GM18511 (cell line): ENCODE results near the gene NCF1.
A peak's percentile ranks its signal among the peaks of the same experiment; 100 is the strongest.
"Not testable (repeated sequence)": the region's sequence is repeated elsewhere in the genome, so short reads cannot be mapped to it uniquely, and the experiment has no call there.

Experiments used
- ATAC-seq: cut with Tn5 transposase; IDR thresholded peaks from one replicate; pipeline ENCODE4 v1.9.1; 2021; ENCODE audit warnings: mild to moderate bottlenecking, moderate library complexity; ENCODE audit not compliant: unreplicated experiment

Gene NCF1

DNA sequence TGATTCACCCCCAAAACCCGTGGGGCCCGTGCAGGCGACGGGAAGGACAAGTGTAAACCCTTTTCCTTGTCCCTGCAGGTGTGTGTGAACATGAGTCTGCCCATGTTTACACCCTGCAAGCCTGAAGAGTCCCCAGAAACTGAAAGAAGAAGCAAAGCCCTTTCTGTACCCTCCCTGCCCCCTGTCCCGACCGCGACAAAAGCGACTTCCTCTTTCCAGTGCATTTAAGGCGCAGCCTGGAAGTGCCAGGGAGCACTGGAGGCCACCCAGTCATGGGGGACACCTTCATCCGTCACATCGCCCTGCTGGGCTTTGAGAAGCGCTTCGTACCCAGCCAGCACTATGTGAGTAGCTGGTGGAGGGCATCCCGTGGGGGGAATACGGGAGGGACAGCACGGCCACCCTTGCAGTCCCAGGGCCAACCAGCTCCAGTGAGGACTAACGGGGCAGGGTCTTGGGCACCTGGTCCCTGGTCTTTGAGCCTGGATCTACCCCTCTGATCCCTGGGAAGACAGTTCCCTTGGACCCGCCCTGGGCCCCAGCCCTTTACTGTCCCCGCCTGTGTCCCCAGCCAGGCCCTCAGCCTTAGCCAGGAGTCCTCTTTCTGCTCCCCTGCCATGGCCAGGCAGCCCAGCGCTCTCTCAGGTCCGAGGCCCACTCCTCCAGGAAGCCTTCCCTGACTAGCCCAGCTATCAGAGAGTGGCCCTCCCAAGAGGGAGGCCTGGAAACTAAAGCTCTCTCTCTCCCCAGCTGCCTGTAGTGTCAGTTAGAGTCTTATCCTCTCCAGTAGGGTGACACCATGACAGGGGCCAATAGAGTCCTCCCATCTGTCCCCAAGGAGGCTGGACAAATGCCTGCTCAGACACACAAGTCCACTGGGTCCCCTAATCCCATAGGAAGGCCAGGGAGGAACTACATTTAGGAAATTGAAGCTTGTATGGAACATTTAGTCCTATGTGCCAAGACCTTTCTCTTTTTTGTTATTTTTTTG lies at the start of gene NCF1:
Gene NCF1, plus strand, starts transcription at position 252 of the 991 bp plus-strand sequence. Its CDS starts 21 bp downstream, at position 273.
- peak; percentile 91 for ATAC-seq

- ATAC-seq, result no peak
These were observed 48.0 kb upstream of the NCF1 start for GRCh38 chr7:74725840-74726239.

DNA sequence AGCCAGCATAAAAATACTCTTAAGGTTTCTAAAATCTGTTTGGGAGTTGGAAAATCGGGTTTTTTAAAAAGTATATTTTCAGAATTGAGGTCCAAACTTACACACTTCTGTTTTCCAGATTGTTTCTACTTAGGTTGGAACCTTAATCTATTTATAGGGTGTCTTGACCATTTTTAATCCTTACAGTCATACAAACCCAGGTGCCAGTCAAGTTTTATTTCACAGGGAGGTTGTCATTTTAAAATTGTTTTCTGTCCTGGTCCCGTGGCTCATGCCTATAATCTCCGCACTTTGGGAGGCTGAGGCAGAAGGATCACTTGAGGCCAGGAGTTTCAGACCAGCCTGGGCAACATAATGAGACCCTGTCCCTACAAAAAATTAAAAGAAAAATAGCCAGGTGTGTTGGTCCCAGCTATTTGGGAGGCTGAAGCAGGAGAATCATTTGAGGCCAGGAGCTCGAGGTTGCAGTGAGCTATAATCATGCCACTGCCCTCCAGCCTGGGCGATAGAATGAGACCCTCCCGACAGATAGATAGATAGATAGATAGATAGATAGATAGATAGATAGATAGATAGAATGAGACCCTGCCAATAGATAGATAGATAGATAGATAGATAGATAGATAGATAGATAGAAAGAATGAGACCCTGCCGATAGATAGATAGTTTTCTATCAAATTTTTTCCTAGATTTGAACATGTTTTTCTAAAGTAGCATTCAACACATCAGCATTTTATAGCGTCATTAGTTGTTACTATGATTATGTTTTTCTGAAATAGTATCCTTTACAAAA lies 47.3 kb upstream of the NCF1 start:
- no peak for ATAC-seq

- ATAC-seq, result not testable (repeated sequence)
These were observed 45.1 kb upstream of the NCF1 start for GRCh38 chr7:74728686-74729085.

GRCh38 chr7:74730186-74730585 lies 43.6 kb upstream of the NCF1 start:
- ATAC-seq, result not testable (repeated sequence)

GRCh38 chr7:74739974-74740703 lies 33.7 kb upstream of the NCF1 start:
- not testable (repeated sequence) for ATAC-seq

DNA sequence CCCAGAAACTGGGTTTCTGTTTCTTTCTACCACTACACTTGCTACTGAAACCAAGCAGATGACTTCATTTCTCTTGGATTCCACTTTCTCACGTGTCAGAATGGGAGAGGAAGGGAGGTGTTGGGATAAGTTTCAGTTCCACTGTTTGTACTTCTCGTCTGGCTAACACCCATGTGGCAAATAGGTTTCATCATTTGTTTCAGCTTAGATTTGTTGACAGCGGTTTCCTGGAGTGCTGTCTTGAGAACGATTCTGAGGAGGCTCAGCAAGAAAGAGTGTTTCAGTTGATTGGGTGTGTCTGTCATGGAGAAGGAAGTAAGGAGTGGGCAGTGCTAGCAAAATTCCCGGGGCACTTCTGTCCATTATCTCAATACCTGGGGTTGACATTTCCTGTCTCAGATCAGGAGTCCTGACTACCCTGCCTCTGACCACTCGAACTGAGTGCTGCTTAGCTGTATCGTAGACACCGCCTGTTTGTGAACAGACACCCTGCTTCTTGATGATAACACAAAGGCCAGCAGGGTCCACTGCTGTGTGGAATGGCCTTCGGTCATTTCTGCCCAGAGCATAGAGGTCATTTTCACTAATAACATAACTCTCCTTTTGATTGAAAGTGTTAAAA lies 29.8 kb upstream of the NCF1 start:
- not testable (repeated sequence) for ATAC-seq

DNA sequence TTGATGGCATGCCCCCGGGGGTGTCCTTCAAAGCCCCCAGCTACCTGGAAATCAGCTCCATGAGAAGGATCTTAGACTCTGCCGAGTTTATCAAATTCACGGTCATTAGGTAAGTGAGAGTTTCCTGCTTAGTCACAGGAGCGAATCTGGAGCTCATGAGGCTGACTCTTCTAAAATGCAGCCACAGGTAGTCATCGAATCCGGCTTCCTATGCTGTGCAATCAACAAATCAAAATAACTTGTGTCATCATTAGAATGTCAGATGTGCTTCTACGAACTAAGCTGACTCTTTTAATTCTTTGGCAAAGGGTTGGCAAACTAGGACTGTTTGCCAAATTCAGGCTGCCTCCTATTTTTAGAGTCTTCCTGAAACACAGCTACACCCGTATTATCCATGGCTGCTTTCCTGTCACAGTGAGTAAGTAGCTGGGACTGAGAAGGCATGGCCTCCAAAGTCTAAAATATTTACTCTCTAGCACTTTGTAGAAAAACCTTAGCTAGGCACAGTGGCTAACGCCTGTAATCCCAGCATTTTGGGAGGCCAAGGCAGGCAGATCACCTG lies 19.8 kb upstream of the NCF1 start:
- not testable (repeated sequence) for ATAC-seq

- not testable (repeated sequence) for ATAC-seq
These were observed 17.1 kb upstream of the NCF1 start for GRCh38 chr7:74756673-74757072.

DNA sequence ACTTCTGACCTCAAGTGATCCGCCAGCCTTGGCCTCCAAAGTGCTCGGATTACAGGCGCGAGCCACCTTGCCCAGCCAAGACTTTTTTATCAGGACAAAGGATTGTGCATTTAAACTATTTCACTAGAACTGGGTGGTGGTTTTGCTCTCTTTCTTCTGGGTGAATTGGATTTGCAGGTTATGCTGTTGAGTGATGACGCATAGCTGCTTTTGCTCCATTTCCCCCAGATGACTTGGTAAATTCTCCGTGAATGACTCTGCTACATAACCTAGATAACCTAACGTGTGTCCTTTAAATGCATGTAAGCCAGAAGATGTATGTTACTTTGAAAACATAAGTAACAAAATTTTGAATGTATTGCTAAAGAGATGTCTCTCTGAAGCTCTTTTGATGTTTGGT lies 15.5 kb upstream of the NCF1 start:
- ATAC-seq, result not testable (repeated sequence)

DNA sequence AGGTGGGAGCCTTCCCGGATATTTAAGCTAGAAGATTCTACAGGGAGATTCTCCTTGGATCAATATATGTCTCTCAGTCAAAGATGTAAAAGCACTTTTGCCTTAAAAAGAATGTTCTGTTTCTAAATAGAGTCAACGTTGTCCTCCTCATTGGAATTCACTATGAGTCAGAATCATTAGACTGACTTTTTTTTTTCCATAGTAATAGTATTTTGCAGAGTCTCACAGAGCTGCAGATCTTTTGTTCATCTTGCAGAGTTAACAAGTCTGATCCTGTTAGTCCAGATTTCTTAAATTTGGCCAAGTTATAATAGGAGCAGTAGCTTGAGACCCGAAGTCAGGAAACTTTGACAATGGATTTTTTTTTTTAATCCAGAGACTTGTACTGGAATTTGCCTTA lies 14.8 kb upstream of the NCF1 start:
- ATAC-seq, result not testable (repeated sequence)

- ATAC-seq, result peak; percentile 45
These were observed 8.4 kb upstream of the NCF1 start for GRCh38 chr7:74765205-74765918.

DNA sequence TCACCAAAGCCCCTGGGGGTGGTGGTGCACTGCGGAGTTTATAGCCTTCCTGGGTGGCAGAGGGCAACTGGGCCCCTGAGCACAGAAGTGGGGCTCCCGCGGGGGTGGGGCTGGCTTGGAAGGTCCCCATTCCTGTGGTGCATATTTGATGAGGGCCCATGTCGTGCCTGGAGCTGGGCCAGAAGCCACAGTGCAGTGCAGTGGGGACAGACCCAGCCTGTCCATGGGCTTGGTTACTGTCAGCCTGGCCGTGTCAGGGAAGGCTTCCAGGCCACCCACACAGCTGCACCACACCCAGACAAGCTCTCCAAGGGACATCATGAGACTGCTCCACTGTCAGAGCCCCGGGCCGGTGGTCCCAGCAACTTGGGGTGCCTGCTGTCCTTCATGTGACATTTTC lies 7.3 kb upstream of the NCF1 start:
- peak; percentile 37 for ATAC-seq

GRCh38 chr7:74766991-74767390 lies 6.8 kb upstream of the NCF1 start:
- ATAC-seq, result not testable (repeated sequence)

GRCh38 chr7:74770062-74770461 lies 3.7 kb upstream of the NCF1 start:
- ATAC-seq, result not testable (repeated sequence)

DNA sequence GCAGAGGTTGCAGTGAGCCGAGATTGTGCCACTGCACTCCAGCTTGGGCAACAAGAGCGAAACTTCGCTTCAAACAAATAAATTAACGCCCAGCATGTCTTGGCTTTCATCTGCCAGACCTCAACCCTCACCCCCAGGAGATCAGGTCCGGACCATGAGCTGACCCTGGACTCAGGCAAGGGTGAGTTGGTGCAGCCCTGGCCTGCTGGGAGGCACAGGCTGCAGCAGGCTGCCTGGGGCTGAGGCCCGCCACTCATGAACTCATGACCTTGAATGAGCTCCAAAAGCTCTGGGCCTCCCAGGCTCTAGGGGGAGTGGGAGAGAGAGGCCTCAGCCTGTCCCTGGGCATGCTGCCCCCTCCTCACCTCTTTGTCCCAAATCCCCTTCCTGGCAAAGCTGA lies 1.7 kb upstream of the NCF1 start:
- not testable (repeated sequence) for ATAC-seq

DNA sequence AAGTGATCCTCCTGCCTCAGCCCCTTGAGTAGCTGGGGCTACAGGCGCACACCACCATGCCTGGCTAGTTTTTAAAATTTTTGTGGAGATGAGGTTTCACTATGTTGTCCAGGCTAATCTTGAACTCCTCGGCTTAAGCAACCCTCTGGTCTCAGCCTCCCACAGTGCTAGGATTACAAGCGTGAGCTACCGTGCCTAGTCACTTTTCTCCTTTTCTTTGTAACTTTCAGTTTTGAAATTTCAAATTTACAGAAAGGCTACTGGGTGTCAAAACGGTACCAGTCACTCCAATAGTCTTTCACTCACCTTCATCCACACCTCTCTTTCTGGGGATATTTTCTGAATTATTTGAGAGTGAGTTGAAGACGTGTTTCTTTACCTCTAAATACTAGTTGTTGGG lies 1.3 kb downstream of the NCF1 start:
- peak; percentile 32 for ATAC-seq

- not testable (repeated sequence) for ATAC-seq
These were observed 5.2 kb downstream of the NCF1 start for GRCh38 chr7:74779053-74779452.

DNA sequence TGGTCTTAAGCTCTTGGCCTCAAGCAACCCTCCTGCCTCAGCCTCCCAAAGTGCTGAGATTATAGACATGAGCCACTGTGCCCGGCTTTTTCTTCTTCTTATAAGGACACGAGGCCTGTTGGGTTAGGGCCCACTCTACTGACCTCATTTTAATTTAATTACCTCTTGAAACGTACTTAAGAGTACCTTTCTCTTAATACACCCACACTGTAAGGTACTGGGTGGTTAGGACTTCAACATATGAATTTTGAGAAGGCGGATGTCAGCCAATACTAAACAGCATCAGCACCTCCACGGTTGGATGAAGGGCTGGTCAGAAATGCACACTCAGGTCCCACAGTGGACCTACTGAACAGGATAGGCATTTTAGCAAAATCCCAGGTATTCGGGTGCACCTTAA lies 7.9 kb downstream of the NCF1 start:
- not testable (repeated sequence) for ATAC-seq
